Effector memory CD4-positive, alpha-beta T cell (primary cell): ENCODE data around the gene MGLL.

Experiments used
- DNase-seq, 3 donors: peaks; one replicate each; pipeline ENCODE4 v3.0.0-alpha.2; 2020
- H3K27ac ChIP-seq: 2 replicates; pipeline ENCODE4 v1.7.0; 2013; ENCODE audit warnings: mild to moderate bottlenecking, low read length, moderate library complexity; ENCODE audit not compliant: insufficient read depth, poor library complexity, severe bottlenecking
- H3K27me3 ChIP-seq: replicated peaks from 2 replicates; pipeline ENCODE4 v1.7.0; 2013; ENCODE audit warnings: mild to moderate bottlenecking, low read length; ENCODE audit not compliant: insufficient read depth, control insufficient read depth, poor library complexity, severe bottlenecking
- H3K36me3 ChIP-seq: 2 replicates; pipeline ENCODE4 v1.7.0; 2013; ENCODE audit warnings: mild to moderate bottlenecking, low read length, moderate library complexity; ENCODE audit not compliant: control insufficient read depth, insufficient read depth
- H3K4me1 ChIP-seq: 2 replicates; pipeline ENCODE4 v1.7.0; 2013; ENCODE audit warnings: low read length, mild to moderate bottlenecking; ENCODE audit not compliant: control insufficient read depth, insufficient read depth, poor library complexity, severe bottlenecking
- H3K4me3 ChIP-seq: 2 replicates; pipeline ENCODE4 v1.7.0; 2013; ENCODE audit warnings: low read length, low read depth, mild to moderate bottlenecking; ENCODE audit not compliant: insufficient read depth, poor library complexity, severe bottlenecking
- H3K9me3 ChIP-seq: 2 replicates; pipeline ENCODE4 v1.7.0; 2013; ENCODE audit warnings: mild to moderate bottlenecking, low read length, moderate library complexity; ENCODE audit not compliant: control insufficient read depth

Gene MGLL

DNA sequence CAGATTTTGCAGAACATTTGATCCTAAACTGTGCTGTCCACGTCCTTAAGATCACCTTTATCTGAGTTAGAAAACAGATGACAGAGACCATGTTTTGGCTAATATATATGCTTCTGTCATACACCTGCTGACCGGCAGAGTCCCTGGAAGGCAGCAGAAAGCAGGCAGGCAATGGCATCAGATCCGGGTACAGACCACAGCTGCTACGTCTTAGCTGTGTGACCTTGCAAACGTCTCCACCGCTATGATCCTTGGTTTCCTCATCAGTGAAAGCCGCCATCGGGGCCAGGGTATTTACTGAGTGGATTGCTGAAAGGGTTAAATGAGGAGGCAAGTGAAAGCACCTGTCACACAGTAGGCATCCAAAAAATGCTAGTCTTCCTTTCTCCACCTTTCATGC, 77.4 kb downstream of the MGLL start:
- Histone ChIP-seq H3K4me1 (no peaks in the 10 kb centered on the region), H3K27me3 (no peaks in the 10 kb centered on the region), H3K4me3 (no peak overlapping the region), H3K9me3 (no peaks in the 10 kb centered on the region), H3K27ac (no peak overlapping the region), H3K36me3 (no peaks in the 10 kb centered on the region)
- DNase-seq: no peak

DNA sequence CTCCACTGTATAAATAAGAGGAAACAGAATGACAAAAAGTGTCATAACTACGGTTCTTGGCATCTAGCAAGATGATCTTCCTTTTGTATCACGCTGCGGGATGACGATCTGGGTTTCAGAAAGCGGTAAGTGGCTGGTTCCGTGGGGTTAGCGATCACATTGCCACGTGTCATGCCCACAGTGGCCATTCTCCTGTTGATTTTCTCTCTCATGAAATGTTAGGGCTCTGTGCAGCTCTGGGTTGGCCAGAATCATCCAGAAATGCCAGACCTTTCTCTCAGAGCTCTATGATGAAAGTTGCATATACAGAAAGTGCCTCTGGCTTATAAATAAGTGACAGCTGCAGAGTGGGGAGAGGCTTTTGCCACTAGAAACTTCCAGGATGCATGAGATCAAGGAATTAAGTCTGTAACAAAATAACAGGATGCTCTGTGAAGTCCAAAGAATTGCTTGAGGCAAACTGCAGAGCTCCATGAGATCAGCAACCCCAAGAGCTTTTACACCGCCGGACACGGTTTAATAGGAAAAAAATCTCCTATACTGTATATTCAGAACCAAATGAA, 78.0 kb downstream of the MGLL start:
- Histone ChIP-seq H3K4me3 (no peak overlapping the region), H3K36me3 (no peaks in the 10 kb centered on the region), H3K27ac (no peak overlapping the region), H3K9me3 (no peaks in the 10 kb centered on the region), H3K27me3 (no peaks in the 10 kb centered on the region), H3K4me1 (no peaks in the 10 kb centered on the region)
- no peak for DNase-seq

DNA sequence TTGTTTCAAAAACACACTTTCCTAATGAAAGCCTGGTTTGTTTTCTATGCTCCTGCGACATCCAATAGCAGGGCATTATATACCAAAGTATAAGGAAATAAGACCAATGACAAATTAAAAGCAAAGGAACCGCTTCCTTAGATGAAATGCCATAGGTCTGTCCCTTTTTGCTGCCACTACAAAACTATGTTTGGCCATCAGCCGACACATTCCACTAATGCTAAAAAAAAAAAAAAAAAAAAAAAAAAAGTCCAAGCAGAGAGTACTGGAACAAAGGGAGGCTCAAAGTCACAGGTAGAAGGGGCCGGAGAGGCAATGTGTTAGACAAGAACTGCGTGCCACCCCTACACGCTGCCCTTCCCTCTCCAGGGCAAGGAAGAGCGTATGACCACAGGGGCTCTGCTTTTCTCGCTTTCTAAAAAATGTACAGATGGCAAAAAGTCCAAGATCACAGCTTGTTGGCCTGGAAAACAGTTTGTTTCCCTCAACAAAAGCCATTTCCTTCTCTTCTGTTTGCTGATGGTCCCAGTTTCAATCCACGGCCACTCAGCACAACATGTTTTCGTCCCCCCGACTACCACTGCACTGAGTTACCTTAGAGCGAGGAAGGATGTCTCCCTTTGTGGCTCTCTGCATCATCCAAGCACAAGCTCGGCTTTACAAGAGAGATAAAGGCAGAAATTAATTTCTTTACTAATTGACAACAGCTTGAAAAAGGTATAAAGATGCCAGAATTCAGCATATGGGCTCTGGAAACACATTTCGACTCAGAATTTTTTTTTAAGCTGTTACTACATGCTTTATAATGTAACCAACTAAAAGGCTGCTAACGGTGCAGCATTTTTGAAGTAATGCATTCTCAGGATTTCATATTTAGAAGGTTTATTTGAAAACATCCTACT, 78.7 kb downstream of the MGLL start:
- no peak overlapping the region for H3K4me3 ChIP-seq
- H3K27ac ChIP-seq: no peak overlapping the region
- H3K36me3 ChIP-seq: no peaks in the 10 kb centered on the region
- no peaks in the 10 kb centered on the region for H3K4me1 ChIP-seq
- no peaks in the 10 kb centered on the region for H3K27me3 ChIP-seq
- H3K9me3 ChIP-seq: no peaks in the 10 kb centered on the region
- DNase-seq: no peak

DNA sequence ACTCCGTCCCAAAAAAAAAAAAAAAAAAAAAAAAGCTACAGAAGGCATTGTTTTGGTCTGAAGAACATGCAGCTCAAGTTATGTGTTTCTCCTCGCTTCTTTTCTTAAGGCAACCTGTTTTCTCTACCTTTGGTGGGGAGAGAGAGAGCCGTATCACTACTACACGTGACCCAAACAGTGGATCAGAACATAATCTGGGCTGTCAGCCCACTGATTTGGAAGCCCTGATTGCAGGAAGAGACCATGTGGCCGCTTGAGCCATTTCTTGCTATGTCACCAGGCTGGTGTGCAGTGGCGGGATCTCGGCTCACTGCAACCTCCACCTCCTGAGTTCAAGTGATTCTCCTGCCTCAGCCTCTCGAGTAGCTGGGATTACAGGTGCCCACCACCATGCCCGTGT, 79.7 kb downstream of the MGLL start:
- no peak for DNase-seq
- no peaks in the 10 kb centered on the region for H3K9me3 ChIP-seq
- H3K27ac ChIP-seq: no peak overlapping the region
- no peaks in the 10 kb centered on the region for H3K36me3 ChIP-seq
- H3K4me3 ChIP-seq: no peak overlapping the region
- H3K27me3 ChIP-seq: no peaks in the 10 kb centered on the region
- H3K4me1 ChIP-seq: no peaks in the 10 kb centered on the region

DNA sequence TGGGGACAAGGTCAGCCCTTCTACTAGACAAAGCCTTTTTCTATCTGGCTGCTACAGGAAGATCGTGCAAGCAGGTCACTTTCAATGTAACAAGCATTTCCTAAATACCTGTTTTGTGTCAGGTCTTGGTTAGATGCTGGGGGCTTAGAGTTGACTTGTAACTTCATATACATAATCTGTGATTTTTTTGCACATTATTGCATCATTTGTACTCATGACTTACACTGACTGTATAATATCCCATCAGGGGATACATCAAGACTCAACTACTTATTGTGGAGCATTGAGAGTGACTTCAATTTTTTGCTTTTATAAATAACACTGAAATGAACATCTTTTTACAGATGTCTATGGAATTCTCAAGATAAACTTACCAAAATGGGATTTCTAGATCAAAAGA, 80.6 kb downstream of the MGLL start:
- H3K9me3 ChIP-seq: no peaks in the 10 kb centered on the region
- H3K4me3 ChIP-seq: no peak overlapping the region
- no peaks in the 10 kb centered on the region for H3K27me3 ChIP-seq
- no peaks in the 10 kb centered on the region for H3K36me3 ChIP-seq
- H3K27ac ChIP-seq: no peak overlapping the region
- no peaks in the 10 kb centered on the region for H3K4me1 ChIP-seq
- no peak for DNase-seq

DNA sequence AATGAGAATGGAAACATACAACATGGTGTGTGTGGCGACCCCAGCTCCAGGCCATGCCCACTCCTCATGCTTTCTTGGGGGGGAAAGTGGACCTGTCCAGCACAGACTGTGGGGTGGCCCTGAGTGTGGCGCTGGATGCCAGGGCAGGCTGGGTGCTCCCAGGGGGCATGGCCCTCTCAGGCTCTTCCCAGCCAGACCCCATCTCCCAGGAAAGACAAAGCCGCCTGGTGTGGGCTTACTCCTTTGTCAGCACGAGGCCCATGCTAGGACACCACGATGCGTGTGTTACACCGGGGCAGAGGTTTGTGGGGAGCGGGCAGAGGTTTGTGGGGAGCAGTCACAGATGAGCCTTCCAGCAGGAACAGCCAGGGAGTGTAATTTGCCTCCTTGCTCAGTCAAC, 81.1 kb downstream of the MGLL start:
- Histone ChIP-seq H3K4me1 (no peaks in the 10 kb centered on the region), H3K4me3 (no peak overlapping the region), H3K36me3 (no peaks in the 10 kb centered on the region), H3K27ac (no peak overlapping the region), H3K9me3 (no peaks in the 10 kb centered on the region), H3K27me3 (no peaks in the 10 kb centered on the region)
- DNase-seq: no peak

DNA sequence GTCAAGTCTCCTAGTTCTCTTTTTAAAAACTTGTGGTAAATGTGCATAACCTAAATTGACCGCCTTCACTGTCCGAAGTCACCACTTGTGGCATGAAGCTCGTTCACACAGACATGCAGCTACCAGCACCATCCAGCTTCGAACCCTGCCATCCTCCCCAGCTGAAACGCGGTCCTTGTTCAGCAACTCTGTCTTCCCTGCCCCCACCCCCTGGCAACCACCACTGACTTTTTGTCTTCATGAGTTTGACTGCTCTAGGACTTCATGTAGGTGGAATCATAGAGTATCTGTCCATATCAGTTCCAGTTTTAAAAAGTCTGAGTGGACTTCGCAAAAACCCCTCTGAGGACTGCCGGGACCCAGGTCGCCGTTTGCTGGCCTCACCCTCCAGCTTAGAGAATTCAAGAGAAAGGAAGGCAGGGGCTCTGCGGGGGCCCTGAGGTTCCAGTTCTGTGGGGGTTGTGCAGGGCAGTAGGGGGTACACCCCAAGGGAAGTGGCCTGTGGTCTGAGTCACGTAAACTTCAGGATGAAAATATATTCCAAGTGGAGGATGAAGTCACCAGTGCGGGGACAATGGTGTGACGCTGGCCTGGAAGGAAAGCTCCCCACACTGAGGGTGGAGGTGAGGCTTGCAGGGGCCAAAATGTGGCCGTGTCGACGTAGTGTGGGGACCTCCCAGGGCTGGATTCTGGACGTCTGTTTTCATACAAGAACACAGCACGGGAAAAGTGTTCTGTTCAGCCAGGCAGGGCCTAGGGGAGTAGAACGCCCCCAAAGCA, 82.0 kb downstream of the MGLL start:
- DNase-seq: no peak
- Histone ChIP-seq H3K27ac (no peak overlapping the region), H3K27me3 (no peaks in the 10 kb centered on the region), H3K36me3 (no peaks in the 10 kb centered on the region), H3K4me1 (no peaks in the 10 kb centered on the region), H3K4me3 (no peak overlapping the region), H3K9me3 (no peaks in the 10 kb centered on the region)

DNA sequence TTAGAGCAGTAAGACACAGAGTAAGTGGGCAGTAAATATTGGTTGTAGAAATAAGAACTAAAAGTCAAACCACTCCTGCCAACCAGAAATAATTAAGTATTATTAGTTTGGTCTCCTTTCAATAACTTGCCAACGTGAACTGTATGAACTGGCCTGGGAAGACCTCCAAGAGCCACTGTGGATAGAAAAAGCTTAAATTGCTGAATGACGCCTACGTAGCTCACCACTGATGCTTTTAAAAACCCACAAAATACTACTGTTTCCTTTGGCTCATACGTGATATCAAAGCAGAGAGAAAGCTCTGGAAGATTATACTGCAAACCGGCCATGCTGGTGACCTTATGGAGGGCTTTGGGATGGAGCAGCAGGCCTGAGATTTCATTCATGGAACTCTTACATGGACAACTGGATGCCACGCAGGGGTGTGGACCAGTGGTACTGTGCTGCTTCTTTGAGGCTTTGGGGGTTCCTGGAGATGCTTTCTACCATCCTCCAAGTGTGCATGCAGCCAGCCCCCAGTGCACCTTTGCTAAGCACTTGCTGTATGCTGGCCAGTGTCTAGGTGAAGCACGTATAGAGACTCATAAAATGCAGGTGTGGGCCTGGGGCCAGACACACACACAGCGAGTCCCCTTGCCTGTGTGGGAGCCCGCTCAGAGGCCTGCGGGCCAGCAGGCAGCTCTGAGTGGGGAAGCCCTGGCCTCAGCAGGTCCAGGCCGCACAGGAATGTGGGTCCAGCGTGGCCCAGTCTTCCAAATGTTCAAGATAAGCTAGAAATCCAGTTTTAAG, 82.8 kb downstream of the MGLL start:
- DNase-seq: no peak
- Histone ChIP-seq H3K27me3 (no peaks in the 10 kb centered on the region), H3K4me1 (no peaks in the 10 kb centered on the region), H3K4me3 (no peak overlapping the region), H3K36me3 (no peaks in the 10 kb centered on the region), H3K9me3 (no peaks in the 10 kb centered on the region), H3K27ac (no peak overlapping the region)

DNA sequence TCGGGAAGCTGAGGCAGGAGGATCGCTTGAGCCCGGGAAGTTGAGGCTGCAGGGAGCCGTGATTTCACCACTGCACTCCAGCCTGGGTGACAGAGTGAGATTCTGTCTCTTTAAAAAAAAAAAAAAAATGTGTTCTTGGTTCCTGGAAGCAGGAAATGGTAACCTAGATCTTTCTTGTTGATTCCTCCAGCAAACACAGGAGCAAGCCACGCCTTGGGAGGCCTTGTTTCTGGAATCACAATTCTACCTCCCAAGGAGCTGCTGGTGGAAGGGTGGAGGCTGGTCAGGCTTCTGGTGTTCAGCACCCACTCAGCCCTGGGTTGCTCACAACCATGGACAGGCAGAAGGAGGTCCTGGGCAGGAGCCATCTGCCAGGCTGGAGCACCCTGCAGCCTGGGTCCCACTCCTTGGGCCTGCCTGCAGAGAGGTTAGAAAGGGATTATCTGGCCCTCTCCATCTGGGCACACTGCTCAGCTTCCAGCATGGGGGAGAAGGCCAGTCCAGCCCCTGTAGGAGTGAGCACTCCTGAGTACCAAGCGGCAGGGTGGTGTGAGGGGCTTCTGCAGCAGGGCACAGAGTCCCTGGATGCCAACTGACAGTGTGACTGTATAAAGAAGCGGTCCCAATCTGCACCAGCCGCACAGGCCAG, 84.0 kb downstream of the MGLL start:
- no peaks in the 10 kb centered on the region for H3K9me3 ChIP-seq
- H3K4me3 ChIP-seq: no peak overlapping the region
- no peaks in the 10 kb centered on the region for H3K27me3 ChIP-seq
- no peak for DNase-seq
- no peaks in the 10 kb centered on the region for H3K4me1 ChIP-seq
- H3K36me3 ChIP-seq: no peaks in the 10 kb centered on the region
- H3K27ac ChIP-seq: no peak overlapping the region
